GM10266 (cell line): ENCODE data around the gene IQCE.

Experiments used
- DNase-seq: peaks from one replicate; pipeline ENCODE4 v3.0.0; 2012; ENCODE audit errors: extremely low spot score
- CTCF ChIP-seq: IDR thresholded peaks from 2 replicates; pipeline ENCODE4 v1.5.1; 2012; ENCODE audit warnings: mild to moderate bottlenecking, low read depth; ENCODE audit not compliant: control insufficient read depth, insufficient read depth; ENCODE audit errors: missing control alignments

The IQCE gene

GRCh38 chr7:2558629-2559282 lies at the start of gene IQCE:
Gene IQCE, plus strand, starts transcription at chr7:2558979. Its CDS starts 203 bp downstream, at chr7:2559182.
- peak; percentile 95 for DNase-seq

GRCh38 chr7:2509298-2509906 lies 49.4 kb upstream of the IQCE start:
- DNase-seq: no peak
- TF ChIP-seq CTCF: no peak

More at GRCh38 chr7:2558629-2559282, at the start of gene IQCE:
- TF ChIP-seq CTCF: no peak

GRCh38 chr7:2510130-2510776 lies 48.5 kb upstream of the IQCE start:
- TF ChIP-seq CTCF: no peak
- DNase-seq: no peak

GRCh38 chr7:2510909-2511768 lies 47.6 kb upstream of the IQCE start:
- peak; percentile 72 for DNase-seq
- TF ChIP-seq CTCF: no peak

- no peak for DNase-seq
- no peak for TF ChIP-seq CTCF
Measured at GRCh38 chr7:2511769-2512168, 47.0 kb upstream of the IQCE start.

GRCh38 chr7:2512179-2512661 lies 46.6 kb upstream of the IQCE start:
- TF ChIP-seq CTCF: no peak
- DNase-seq: peak; percentile 74

- no peak for TF ChIP-seq CTCF
- no peak for DNase-seq
Measured at GRCh38 chr7:2512713-2513112, 46.1 kb upstream of the IQCE start.
